HEK293 (cell line): Measurements from ENCODE around the gene SLC6A6.

Experiments
- CTCF ChIA-PET: fragments of 350-600 bp; formaldehyde crosslinking; extraction: SDS; loops from one replicate; lab custom pipeline; 2021; ENCODE audit warnings: antibody characterized with exemption; lab: Yijun Ruan, JAX
- POLR2A ChIA-PET: fragments of 300-600 bp; formaldehyde crosslinking; extraction: SDS; loops from one replicate; lab custom pipeline; 2020; ENCODE audit warnings: antibody characterized with exemption, inconsistent platforms; lab: Yijun Ruan, JAX
- H3K27ac ChIP-seq: fragments of 200-500 bp; sonication (Bioruptor generic); 2 replicates; pipeline ENCODE4 v1.5.1; 2014; ENCODE audit warnings: low read depth, low read length, control low read depth, inconsistent platforms; ENCODE audit errors: extremely low read depth
- H3K36me3 ChIP-seq, 2 experiments: fragments of 200-500 bp in 1 of 2; sonication (Bioruptor generic) in 1 of 2; 1 replicate in 1 of 2; 2 replicates in 1 of 2; pipeline ENCODE4 v1.5.1; 2014 to 2017; ENCODE audit warnings: inconsistent platforms in 2 of 2, low read length in 2 of 2; ENCODE audit not compliant: control insufficient read depth in 2 of 2, insufficient read depth in 1 of 2
- H3K4me1 ChIP-seq: fragments of 200-500 bp; sonication (Bioruptor generic); 2 replicates; pipeline ENCODE4 v1.5.1; 2014; ENCODE audit warnings: mild to moderate bottlenecking, low read length, inconsistent platforms; ENCODE audit not compliant: control insufficient read depth, insufficient read depth
- H3K4me3 ChIP-seq: 2 replicates; pipeline ENCODE4 v1.5.1; 2011; ENCODE audit warnings: low read depth, mild to moderate bottlenecking, control low read depth, low read length, moderate library complexity
- H3K9me3 ChIP-seq: fragments of 200-500 bp; sonication (Bioruptor generic); 2 replicates; pipeline ENCODE4 v1.5.1; 2014; ENCODE audit warnings: low read depth, low read length, inconsistent platforms; ENCODE audit not compliant: control insufficient read depth, insufficient read depth
- KLF16 ChIP-seq: fragments of 450-650 bp; formaldehyde crosslinking; IDR thresholded peaks from 2 replicates; pipeline ENCODE4 v1.5.1; 2017; ENCODE audit warnings: missing biosample characterization, missing genetic modification characterization
- SP2 ChIP-seq: fragments of 450-650 bp; formaldehyde crosslinking; IDR thresholded peaks from 2 replicates; pipeline ENCODE4 v1.5.1; 2016; ENCODE audit warnings: missing biosample characterization, missing genetic modification characterization
- SP3 ChIP-seq: fragments of 450-650 bp; formaldehyde crosslinking; IDR thresholded peaks from 2 replicates; pipeline ENCODE4 v1.5.1; 2016; ENCODE audit warnings: missing biosample characterization, missing genetic modification characterization
- ZBTB17 ChIP-seq: fragments of 450-650 bp; formaldehyde crosslinking; IDR thresholded peaks from 2 replicates; pipeline ENCODE4 v1.5.1; 2016; ENCODE audit warnings: missing biosample characterization, missing genetic modification characterization
- ZBTB21 ChIP-seq: fragments of 450-650 bp; formaldehyde crosslinking; IDR thresholded peaks from 2 replicates; pipeline ENCODE4 v1.5.1; 2017; ENCODE audit warnings: missing biosample characterization, missing genetic modification characterization
- ZBTB48 ChIP-seq: fragments of 450-650 bp; formaldehyde crosslinking; IDR thresholded peaks from 2 replicates; pipeline ENCODE4 v1.5.1; 2016; ENCODE audit warnings: missing biosample characterization, missing genetic modification characterization
- ZFHX2 ChIP-seq: fragments of 450-650 bp; formaldehyde crosslinking; conservative IDR thresholded peaks from 2 replicates; pipeline ENCODE4 v1.5.1; 2016; ENCODE audit warnings: missing biosample characterization, missing genetic modification characterization
- ZIC2 ChIP-seq: fragments of 450-650 bp; formaldehyde crosslinking; IDR thresholded peaks from 2 replicates; pipeline ENCODE4 v1.5.1; 2016; ENCODE audit warnings: missing biosample characterization, missing genetic modification characterization
- ZNF140 ChIP-seq: fragments of 450-650 bp; formaldehyde crosslinking; IDR thresholded peaks from 2 replicates; pipeline ENCODE4 v1.5.1; 2016; ENCODE audit warnings: missing biosample characterization, missing genetic modification characterization
- ZNF157 ChIP-seq: fragments of 450-650 bp; formaldehyde crosslinking; IDR thresholded peaks from 2 replicates; pipeline ENCODE4 v1.5.1; 2016; ENCODE audit warnings: missing biosample characterization, missing genetic modification characterization
- ZNF184 ChIP-seq: fragments of 450-650 bp; IDR thresholded peaks from 2 replicates; pipeline ENCODE4 v1.5.1; 2018; ENCODE audit warnings: missing biosample characterization, mild to moderate bottlenecking, missing genetic modification characterization
- ZNF2 ChIP-seq: fragments of 450-650 bp; formaldehyde crosslinking; IDR thresholded peaks from 2 replicates; pipeline ENCODE4 v1.5.1; 2016; ENCODE audit warnings: missing biosample characterization, missing genetic modification characterization
- ZNF394 ChIP-seq: fragments of 450-650 bp; formaldehyde crosslinking; IDR thresholded peaks from 2 replicates; pipeline ENCODE4 v1.5.1; 2016; ENCODE audit warnings: missing biosample characterization, missing genetic modification characterization, mild to moderate bottlenecking, moderate library complexity, borderline replicate concordance
- ZNF501 ChIP-seq: fragments of 450-650 bp; formaldehyde crosslinking; IDR thresholded peaks from 2 replicates; pipeline ENCODE4 v1.5.1; 2016; ENCODE audit warnings: missing biosample characterization, missing genetic modification characterization
- ZNF555 ChIP-seq: fragments of 450-650 bp; formaldehyde crosslinking; conservative IDR thresholded peaks from 2 replicates; pipeline ENCODE4 v1.5.1; 2017; ENCODE audit warnings: missing biosample characterization, mild to moderate bottlenecking, missing genetic modification characterization, inconsistent platforms
- ZNF561 ChIP-seq: fragments of 450-650 bp; IDR thresholded peaks from 2 replicates; pipeline ENCODE4 v1.5.1; 2018; ENCODE audit warnings: missing biosample characterization, missing genetic modification characterization, borderline replicate concordance
- ZNF596 ChIP-seq: fragments of 450-650 bp; IDR thresholded peaks from 2 replicates; pipeline ENCODE4 v1.5.0; 2018; ENCODE audit warnings: missing biosample characterization, mild to moderate bottlenecking, missing genetic modification characterization, moderate library complexity
- ZNF660 ChIP-seq: fragments of 450-650 bp; IDR thresholded peaks from 2 replicates; pipeline ENCODE4 v1.5.1; 2018; ENCODE audit warnings: missing biosample characterization, mild to moderate bottlenecking, missing genetic modification characterization
- ZNF747 ChIP-seq: fragments of 450-650 bp; formaldehyde crosslinking; IDR thresholded peaks from 2 replicates; pipeline ENCODE4 v1.5.1; 2016; ENCODE audit warnings: missing biosample characterization, missing genetic modification characterization
- ZNF791 ChIP-seq: fragments of 450-650 bp; formaldehyde crosslinking; IDR thresholded peaks from 2 replicates; pipeline ENCODE4 v1.5.1; 2016; ENCODE audit warnings: missing biosample characterization, missing genetic modification characterization
- TF ChIP-seq, protein P1 (sequence below): fragments of 450-650 bp; formaldehyde crosslinking; optimal IDR thresholded peaks from 2 replicates; pipeline ENCODE3; 2016; ENCODE audit warnings: missing biosample characterization, mild to moderate bottlenecking, missing genetic modification characterization
- TF ChIP-seq, protein P2 (sequence below): fragments of 450-650 bp; formaldehyde crosslinking; IDR thresholded peaks from 2 replicates; pipeline ENCODE4 v1.5.1; 2016; ENCODE audit warnings: missing biosample characterization, missing genetic modification characterization
- TF ChIP-seq, protein P3 (sequence below): fragments of 450-650 bp; formaldehyde crosslinking; IDR thresholded peaks from 2 replicates; pipeline ENCODE4 v1.5.1; 2017; ENCODE audit warnings: missing biosample characterization, missing genetic modification characterization
- TF ChIP-seq, protein P4 (sequence below): fragments of 450-650 bp; formaldehyde crosslinking; IDR thresholded peaks from 2 replicates; pipeline ENCODE4 v1.5.1; 2016; ENCODE audit warnings: missing biosample characterization, missing genetic modification characterization
- TF ChIP-seq, protein P5 (sequence below): fragments of 450-650 bp; formaldehyde crosslinking; IDR thresholded peaks from 2 replicates; pipeline ENCODE4 v1.5.1; 2016; ENCODE audit warnings: missing biosample characterization, missing genetic modification characterization, low read depth
- TF ChIP-seq, protein P6 (sequence below): fragments of 450-650 bp; formaldehyde crosslinking; IDR thresholded peaks from 2 replicates; pipeline ENCODE4 v1.5.1; 2016; ENCODE audit warnings: missing biosample characterization, missing genetic modification characterization
- TF ChIP-seq, protein P7 (sequence below): fragments of 450-650 bp; formaldehyde crosslinking; IDR thresholded peaks from 2 replicates; pipeline ENCODE4 v1.5.1; 2016; ENCODE audit warnings: missing biosample characterization, missing genetic modification characterization

SLC6A6 gene

DNA sequence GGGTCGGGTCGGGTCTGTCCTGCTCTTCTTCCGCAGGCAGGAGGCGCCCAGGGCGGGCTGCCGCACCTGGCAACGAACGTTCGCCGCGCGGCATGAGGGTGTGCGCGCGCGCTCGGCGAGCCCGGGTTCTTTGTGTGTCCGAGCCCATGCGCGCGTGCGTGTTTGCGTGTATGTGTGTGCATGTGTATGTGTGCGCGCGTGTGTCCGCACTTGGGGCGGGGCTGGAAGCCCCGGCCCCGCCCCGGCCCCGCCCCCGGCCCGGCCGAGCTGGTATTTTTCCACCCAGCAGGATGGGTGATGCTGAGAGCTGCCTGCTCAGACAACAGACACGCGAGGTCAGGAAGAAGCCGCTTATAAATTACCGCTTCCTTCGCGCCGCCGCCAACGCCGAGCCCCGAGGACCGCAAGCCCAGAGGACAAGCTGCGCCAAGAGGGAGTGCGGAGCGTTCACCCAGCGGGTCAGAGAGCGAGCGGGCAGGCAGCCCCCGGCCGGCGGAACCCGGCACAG lies at the start of gene SLC6A6:
TSS of gene SLC6A6 (plus strand) at position 303 of the 508 bp plus-strand sequence. CDS start 41,029 bp downstream, outside the sequence.
- Histone ChIP-seq H3K4me1 (peaks cover 2% of the 10 kb centered on the region; the same call in 1 of the 2 replicates), H3K27ac (peak within 1 kb of the TSS; percentile 85), H3K9me3 (no peaks in the 10 kb centered on the region), H3K36me3 (no peaks in the 10 kb centered on the region), H3K4me3 (peak within 1 kb of the TSS; percentile 51)
- POLR2A ChIA-PET = interaction anchor here (0.6 to 2.5 kb wide), 15 partner anchors 9 to 124 kb away, joined by 3 to 11 read pairs (median 4); no protein-coding TSS in a partner anchor
- CTCF ChIA-PET = interaction anchor here (0.5 to 1.3 kb wide), 7 partner anchors 11 to 716 kb away, joined by 3 to 5 read pairs (median 3); no protein-coding TSS in a partner anchor
- TF ChIP-seq ZNF394 (tag by site-specific recombination) = peak; percentile 32; the same call in 1 of the 2 replicates
- TF ChIP-seq ZFHX2 (tag by site-specific recombination) = 0 out of 2 replicates have a peak, but pooled peaks have one; percentile 17
- TF ChIP-seq, protein P1, sequence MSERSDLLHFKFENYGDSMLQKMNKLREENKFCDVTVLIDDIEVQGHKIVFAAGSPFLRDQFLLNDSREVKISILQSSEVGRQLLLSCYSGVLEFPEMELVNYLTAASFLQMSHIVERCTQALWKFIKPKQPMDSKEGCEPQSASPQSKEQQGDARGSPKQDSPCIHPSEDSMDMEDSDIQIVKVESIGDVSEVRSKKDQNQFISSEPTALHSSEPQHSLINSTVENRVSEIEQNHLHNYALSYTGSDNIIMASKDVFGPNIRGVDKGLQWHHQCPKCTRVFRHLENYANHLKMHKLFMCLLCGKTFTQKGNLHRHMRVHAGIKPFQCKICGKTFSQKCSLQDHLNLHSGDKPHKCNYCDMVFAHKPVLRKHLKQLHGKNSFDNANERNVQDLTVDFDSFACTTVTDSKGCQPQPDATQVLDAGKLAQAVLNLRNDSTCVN (tag by site-specific recombination) = peak; percentile 96
- peak; percentile 50; the same call in 1 of the 2 replicates for TF ChIP-seq ZNF596 (tag by site-specific recombination)
- TF ChIP-seq ZBTB21 (tag by site-specific recombination) = peak; percentile 23; the same call in 1 of the 2 replicates
- TF ChIP-seq, protein P2, sequence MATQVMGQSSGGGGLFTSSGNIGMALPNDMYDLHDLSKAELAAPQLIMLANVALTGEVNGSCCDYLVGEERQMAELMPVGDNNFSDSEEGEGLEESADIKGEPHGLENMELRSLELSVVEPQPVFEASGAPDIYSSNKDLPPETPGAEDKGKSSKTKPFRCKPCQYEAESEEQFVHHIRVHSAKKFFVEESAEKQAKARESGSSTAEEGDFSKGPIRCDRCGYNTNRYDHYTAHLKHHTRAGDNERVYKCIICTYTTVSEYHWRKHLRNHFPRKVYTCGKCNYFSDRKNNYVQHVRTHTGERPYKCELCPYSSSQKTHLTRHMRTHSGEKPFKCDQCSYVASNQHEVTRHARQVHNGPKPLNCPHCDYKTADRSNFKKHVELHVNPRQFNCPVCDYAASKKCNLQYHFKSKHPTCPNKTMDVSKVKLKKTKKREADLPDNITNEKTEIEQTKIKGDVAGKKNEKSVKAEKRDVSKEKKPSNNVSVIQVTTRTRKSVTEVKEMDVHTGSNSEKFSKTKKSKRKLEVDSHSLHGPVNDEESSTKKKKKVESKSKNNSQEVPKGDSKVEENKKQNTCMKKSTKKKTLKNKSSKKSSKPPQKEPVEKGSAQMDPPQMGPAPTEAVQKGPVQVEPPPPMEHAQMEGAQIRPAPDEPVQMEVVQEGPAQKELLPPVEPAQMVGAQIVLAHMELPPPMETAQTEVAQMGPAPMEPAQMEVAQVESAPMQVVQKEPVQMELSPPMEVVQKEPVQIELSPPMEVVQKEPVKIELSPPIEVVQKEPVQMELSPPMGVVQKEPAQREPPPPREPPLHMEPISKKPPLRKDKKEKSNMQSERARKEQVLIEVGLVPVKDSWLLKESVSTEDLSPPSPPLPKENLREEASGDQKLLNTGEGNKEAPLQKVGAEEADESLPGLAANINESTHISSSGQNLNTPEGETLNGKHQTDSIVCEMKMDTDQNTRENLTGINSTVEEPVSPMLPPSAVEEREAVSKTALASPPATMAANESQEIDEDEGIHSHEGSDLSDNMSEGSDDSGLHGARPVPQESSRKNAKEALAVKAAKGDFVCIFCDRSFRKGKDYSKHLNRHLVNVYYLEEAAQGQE (tag by site-specific recombination) = no peak
- TF ChIP-seq ZNF2 (tag by site-specific recombination) = 0 out of 2 replicates have a peak, but pooled peaks have one; percentile 46
- TF ChIP-seq, protein P3, sequence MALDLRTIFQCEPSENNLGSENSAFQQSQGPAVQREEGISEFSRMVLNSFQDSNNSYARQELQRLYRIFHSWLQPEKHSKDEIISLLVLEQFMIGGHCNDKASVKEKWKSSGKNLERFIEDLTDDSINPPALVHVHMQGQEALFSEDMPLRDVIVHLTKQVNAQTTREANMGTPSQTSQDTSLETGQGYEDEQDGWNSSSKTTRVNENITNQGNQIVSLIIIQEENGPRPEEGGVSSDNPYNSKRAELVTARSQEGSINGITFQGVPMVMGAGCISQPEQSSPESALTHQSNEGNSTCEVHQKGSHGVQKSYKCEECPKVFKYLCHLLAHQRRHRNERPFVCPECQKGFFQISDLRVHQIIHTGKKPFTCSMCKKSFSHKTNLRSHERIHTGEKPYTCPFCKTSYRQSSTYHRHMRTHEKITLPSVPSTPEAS (tag by site-specific recombination) = peak; percentile 83
- TF ChIP-seq ZBTB48 (tag by site-specific recombination) = no peak
- no peak for TF ChIP-seq ZNF747
- TF ChIP-seq, protein P4, sequence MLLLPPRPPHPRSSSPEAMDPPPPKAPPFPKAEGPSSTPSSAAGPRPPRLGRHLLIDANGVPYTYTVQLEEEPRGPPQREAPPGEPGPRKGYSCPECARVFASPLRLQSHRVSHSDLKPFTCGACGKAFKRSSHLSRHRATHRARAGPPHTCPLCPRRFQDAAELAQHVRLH (tag by site-specific recombination) = no peak
- TF ChIP-seq, protein P5, sequence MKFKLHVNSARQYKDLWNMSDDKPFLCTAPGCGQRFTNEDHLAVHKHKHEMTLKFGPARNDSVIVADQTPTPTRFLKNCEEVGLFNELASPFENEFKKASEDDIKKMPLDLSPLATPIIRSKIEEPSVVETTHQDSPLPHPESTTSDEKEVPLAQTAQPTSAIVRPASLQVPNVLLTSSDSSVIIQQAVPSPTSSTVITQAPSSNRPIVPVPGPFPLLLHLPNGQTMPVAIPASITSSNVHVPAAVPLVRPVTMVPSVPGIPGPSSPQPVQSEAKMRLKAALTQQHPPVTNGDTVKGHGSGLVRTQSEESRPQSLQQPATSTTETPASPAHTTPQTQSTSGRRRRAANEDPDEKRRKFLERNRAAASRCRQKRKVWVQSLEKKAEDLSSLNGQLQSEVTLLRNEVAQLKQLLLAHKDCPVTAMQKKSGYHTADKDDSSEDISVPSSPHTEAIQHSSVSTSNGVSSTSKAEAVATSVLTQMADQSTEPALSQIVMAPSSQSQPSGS (tag by site-specific recombination) = no peak
- no peak for TF ChIP-seq ZNF791 (tag by site-specific recombination)
- TF ChIP-seq KLF16 (tag by site-specific recombination) = 0 out of 2 replicates have a peak, but pooled peaks have one; percentile 66
- peak; percentile 91 for TF ChIP-seq ZNF501 (tag by site-specific recombination)
- 0 out of 2 replicates have a peak, but pooled peaks have one; percentile 13 for TF ChIP-seq ZIC2 (tag by site-specific recombination)
- TF ChIP-seq ZNF140 (tag by site-specific recombination) = no peak
- TF ChIP-seq, protein P6, sequence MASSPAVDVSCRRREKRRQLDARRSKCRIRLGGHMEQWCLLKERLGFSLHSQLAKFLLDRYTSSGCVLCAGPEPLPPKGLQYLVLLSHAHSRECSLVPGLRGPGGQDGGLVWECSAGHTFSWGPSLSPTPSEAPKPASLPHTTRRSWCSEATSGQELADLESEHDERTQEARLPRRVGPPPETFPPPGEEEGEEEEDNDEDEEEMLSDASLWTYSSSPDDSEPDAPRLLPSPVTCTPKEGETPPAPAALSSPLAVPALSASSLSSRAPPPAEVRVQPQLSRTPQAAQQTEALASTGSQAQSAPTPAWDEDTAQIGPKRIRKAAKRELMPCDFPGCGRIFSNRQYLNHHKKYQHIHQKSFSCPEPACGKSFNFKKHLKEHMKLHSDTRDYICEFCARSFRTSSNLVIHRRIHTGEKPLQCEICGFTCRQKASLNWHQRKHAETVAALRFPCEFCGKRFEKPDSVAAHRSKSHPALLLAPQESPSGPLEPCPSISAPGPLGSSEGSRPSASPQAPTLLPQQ (tag by site-specific recombination) = peak; percentile 44; the same call in 1 of the 2 replicates
- TF ChIP-seq ZBTB17 (tag by site-specific recombination) = peak; percentile 70
- TF ChIP-seq, protein P7, sequence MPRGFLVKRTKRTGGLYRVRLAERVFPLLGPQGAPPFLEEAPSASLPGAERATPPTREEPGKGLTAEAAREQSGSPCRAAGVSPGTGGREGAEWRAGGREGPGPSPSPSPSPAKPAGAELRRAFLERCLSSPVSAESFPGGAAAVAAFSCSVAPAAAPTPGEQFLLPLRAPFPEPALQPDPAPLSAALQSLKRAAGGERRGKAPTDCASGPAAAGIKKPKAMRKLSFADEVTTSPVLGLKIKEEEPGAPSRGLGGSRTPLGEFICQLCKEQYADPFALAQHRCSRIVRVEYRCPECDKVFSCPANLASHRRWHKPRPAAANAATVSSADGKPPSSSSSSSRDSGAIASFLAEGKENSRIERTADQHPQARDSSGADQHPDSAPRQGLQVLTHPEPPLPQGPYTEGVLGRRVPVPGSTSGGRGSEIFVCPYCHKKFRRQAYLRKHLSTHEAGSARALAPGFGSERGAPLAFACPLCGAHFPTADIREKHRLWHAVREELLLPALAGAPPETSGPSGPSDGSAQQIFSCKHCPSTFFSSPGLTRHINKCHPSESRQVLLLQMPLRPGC = peak; percentile 58; the same call in 1 of the 2 replicates
- TF ChIP-seq ZNF561 = 0 out of 2 replicates have a peak, but pooled peaks have one; percentile 70
- TF ChIP-seq SP2 (tag by site-specific recombination) = peak; percentile 43
- TF ChIP-seq ZNF660 = peak; percentile 87; the same call in 1 of the 2 replicates
- peak; percentile 72 for TF ChIP-seq SP3
- no peak for TF ChIP-seq ZNF157 (tag by site-specific recombination)
- 0 out of 2 replicates have a peak, but pooled peaks have one; percentile 32 for TF ChIP-seq ZNF184
- TF ChIP-seq ZNF555 = no peak
